HG02973 (cell line): Measurements from ENCODE around the gene THUMPD3.
A peak's percentile ranks its signal among the peaks of the same experiment; 100 is the strongest.

Experiments
- ATAC-seq: cut with Tn5 transposase; IDR thresholded peaks from one replicate; pipeline ENCODE4 v1.9.1; 2021; ENCODE audit warnings: moderate library complexity; ENCODE audit not compliant: unreplicated experiment

The THUMPD3 gene

DNA sequence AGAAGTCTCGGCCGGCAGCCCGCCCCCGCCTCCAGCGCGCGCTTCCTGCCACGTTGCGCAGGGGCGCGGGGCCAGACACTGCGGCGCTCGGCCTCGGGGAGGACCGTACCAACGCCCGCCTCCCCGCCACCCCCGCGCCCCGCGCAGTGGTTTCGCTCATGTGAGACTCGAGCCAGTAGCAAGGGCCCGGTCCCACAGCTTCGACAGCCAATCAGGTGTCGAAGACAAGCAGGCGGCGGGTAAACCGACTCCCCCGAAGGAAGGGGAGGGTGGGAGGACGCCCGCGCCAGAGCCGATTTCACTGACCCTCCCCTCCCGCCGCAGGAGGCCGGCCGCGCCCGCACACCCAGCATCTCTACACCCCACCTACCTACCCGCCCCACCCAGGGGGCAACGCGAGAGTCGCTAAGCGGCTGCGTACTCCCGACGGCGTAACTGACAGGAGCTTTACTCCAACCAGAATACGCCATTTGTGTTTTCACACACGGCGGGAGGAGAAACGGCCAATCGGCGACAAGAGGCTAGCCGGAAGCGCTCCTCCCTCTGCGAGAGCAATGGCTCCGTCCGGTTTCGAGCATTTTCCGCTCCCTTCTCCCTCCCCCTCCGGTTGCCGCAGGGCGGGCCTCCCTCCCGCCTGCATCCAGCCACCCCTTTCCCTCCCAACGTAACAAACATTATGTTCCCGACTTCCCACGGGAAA, 33.9 kb downstream of the THUMPD3 start:
- ATAC-seq, result peak; percentile 63

- peak; percentile 46 for ATAC-seq
Measured at GRCh38 chr3:9397332-9397905, 34.6 kb downstream of the THUMPD3 start, which contains the start of gene SETD5. TSS of gene SETD5 (plus strand) at chr3:9397615. CDS start at chr3:9428939, 31,324 bp downstream.

GRCh38 chr3:9397906-9398699, 35.2 kb downstream of the THUMPD3 start:
- ATAC-seq, result no peak

GRCh38 chr3:9398700-9399336, 36.0 kb downstream of the THUMPD3 start:
- ATAC-seq, result no peak

DNA sequence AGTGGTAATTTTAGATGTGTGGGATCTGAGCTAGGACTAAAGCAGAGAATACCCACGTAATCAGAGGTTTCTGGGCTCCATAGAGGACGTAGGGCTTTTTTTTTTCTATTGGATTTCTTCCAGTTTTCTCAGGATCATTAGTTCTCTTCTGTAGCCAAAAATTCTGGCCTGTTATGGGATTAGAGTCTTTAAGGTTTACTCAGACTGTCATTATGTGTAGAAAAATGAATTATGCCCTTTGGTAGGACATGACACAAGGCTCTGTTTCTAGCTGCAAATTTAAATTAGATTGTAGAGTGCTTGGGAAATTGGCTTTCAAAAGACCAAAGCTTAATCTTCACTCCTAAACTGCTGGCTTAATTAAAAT, 36.5 kb downstream of the THUMPD3 start:
- ATAC-seq, result no peak

DNA sequence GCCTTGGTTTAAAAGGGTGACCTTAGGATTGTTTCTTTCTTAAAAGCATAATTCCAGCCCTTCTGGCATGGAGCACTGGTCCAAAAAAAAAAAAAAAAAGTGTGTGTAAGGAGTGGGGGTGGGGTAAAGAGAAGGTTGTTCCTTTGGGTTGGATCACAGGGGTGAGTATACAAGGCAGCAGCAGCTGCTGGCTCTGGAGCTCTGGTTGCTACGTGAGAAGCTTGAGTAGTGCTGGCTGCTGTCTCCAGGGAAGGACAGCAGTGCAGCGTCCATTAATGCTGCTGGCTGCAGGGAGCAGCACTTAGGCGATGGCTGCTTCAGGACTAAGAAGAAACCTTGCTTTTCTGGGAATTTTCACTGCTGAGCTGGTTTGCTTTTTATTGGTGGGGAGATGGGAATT, 36.9 kb downstream of the THUMPD3 start:
- no peak for ATAC-seq

DNA sequence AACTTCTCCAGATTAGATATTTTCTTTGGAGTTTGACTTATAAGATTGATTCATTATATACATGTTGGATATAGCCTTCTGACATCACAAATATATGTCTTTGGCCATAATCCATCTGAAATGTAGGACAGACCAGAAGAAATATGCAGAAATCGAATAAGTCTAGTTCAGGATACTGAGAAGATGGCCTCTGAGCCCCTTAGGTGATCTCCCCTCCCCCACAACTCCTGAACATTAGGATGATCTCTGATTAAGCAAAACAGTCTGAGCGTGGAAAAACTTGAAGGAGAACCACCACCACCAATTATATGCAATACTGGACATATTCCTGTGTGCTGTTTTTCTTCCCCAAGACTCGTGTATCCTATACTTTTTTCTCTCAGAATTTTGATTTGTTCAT, 37.8 kb downstream of the THUMPD3 start:
- ATAC-seq, result no peak

DNA sequence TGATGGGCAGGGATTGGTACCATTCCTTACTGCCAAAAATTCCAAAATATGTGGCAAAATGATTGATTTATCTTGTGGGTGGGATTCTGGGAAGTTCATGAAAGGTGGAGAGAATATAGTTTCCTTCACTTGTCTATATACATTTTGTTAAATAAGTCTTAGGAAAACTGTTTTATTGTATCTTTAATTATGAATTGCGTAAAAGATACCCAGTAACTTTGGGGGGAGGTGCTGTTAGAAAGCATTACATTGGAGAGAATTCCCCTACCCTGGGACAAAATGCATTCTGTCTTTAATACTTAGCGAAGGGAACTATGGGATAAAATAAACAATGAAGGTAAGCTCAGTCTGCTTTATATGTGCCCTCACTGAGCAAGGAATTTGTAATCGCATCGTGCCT, 39.1 kb downstream of the THUMPD3 start:
- ATAC-seq, result no peak

DNA sequence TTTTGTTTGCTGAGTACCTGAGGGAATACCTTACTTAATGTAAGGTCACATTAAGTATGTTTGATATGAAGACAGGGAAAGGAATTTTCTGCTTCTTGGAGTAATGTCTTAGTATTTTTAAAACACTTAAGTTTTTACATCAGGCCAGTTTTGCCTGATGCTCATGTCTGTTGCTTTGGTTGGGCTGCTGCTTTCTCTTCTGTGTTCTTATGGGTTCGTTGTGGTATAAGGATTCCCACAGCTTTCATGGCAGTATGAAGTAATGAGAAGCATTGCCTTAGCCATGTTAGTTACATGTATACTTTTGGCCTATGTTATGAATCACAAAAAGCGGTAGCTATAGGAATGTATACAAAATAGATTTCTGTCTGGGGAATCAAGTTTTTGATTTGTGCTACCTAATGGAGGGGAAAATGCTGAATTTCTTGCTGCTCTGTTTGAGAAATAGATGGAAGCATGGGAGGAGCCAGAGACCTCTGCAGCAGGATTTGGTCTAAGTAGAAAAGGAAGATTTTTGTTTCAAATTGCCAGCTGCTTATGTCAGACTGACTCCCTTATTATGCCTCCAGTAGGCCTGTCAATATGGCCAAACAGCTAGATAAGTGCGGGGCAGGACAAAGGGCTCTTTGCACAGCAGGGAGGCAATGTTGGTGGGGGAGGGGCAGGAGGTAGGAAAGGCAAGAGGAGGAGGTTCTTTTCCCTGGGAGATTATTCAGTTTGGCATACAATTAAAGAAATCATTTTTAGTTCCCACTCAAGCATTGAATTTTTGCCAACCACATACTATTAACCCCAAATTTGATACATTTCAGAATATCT, 39.8 kb downstream of the THUMPD3 start:
- no peak for ATAC-seq

DNA sequence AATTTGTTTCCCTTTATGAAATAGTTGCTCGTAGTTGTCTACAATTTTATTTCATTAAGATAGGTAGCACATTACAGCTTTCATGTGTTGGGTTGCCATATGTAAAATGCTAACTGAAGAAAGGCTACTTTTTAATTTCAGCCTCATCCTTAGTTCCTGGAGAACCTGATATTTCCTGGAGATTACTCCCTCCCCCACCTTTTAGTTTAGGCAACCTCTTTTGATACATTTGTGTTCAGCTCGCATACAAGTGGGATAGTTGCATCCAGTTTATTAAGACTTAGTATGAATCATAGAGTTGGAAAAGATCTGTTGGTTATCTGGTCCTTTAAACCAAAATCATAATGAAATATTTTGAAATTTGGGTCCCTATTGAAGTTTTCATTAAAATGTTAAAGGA, 40.6 kb downstream of the THUMPD3 start:
- no peak for ATAC-seq

DNA sequence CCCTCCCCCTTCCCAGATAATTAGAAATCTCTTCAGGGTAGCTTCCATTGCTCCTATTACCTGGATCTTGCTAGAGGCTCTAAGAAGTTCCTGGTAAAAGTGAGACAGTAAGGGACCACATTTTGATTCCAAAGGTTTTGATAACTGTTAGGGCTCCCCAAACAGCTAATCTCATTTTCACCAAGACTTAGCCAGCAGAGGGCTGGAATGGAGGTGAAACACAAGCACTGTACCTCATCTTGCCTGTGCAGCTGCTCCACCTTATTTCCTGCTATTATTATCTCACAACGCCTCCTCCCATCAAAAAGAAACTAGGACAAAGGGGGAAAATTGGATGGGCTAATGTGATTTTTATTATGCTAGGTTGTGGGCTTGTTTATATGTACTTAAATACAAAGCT, 41.8 kb downstream of the THUMPD3 start:
- ATAC-seq, result no peak

DNA sequence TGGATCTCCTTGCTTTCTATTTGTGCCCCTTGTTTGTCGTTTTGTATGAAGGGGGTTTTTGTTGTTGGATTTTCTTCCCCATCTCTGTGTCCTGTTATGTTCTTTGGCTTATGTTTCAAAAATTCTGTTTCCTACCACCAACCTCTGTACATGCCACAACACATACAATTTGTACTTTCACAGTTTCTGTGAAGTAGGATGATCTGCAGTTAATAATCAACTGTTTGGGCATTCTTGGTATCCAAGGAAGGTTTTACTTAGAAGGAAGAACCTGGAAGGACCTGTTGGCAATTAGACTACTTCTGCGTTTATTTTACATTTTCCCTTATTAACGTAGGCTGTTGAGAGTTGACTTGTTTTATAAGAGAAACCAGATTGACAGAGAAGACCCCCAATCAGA, 42.9 kb downstream of the THUMPD3 start:
- ATAC-seq, result no peak

DNA sequence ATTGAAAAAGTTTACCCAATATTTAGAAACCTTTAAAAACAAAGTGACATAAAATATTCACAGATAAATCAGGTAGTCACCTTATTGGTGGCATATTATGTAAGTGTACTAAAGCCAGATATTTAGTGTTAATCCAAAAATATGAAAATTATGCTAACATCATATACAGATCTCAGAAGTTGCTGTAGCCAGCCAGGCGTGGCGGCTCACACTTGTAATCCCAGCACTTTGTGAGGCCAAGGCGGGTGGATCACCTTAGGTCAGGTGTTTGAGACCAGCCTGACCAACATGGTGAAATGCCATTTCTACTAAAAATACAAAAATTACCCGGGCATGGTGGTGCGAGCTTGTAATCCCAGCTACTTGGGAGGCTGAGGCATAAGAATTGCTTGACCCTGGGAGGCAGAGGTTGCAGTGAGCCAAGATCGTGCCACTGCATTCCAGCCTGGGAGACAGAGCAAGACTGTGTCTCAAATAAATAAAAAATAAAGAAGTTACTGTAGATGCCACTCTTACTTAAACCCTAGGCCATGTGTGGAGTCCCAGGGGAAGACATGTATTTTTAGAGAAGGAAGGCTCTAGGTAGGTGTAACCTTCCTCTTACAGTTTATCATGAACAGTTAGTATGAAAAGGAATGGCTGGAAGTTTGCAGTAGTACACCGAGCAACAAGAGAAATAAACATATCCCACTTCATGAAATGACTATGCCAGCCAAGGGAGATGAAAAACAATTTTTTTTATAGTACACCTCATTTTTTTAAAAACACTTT, 44.2 kb downstream of the THUMPD3 start:
- no peak for ATAC-seq

- ATAC-seq, result no peak
Measured at GRCh38 chr3:9408061-9408460, 45.2 kb downstream of the THUMPD3 start.

DNA sequence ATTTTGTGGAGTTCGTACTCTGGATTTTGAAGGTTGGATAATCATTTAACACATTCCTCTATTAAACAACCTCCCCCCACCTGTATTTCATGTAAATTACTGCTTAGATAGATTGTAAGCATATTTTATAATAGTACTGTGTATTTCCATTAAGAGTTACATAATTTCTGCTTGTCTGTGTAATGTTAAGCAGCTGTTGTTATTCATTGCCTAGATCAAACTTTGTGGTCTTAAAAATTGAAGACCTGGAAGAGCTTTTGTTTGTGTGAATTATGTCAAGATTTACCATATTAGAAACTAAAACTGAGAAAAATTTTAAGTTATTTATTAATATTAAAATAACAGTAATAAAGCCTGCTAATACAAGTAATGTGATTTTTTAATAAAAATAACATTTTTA, 45.7 kb downstream of the THUMPD3 start:
- ATAC-seq, result no peak

DNA sequence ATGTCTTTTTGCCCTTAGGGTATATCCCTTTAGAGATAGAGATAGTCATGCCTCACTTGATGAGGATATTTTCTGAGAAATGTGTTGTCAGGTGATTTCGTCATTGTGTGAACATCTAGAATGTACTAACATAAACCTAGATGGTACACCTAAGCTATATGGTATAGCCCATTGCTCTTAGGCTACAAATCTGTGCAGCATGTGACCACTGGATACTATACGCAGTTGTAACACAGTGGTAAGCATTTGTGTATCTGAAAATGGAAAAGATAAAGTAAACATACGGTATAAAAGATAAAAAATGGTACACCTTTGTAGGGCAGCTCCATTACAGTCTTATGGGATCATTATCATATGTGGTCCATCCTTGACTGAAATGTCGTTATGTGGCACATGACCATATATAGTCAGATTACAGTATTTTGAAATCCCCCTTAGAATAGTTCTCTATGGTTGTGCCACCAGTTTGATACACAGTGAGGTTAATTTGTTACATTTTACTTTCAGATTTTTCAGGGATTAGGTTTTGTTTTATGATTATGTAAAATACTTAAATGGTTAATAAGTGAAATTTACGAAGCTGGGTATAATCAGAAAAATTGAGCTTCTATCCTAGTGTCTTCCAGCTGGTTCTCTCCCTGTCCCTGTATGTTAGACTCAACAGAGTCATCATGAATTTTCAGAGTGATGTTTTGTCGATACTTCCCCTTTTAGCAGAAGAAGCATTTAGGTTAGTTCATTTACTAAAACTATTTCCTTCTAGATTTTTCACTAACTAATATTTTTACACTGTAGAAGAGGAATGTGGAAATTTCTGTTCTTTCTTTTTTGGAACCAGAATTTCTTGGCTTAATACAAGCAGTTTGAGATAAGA, 47.4 kb downstream of the THUMPD3 start:
- ATAC-seq, result no peak

DNA sequence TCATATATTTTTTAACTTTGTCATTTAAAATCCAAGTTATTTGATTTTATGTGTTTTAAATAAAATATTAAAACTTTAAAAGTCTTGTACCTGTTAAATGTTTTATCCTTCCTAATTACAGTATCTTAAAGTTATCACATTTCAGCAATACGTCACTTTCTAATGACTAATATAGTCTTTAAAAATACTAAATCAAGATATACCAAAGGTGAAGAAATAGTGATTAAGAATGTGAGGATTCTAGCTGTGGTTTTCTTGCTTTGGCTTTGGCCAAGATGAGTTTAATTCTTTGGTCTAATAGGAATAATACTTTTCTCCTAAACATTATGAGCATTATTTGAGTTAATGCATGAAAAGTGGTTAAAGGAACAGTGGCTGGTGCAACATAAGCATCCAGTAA, 48.4 kb downstream of the THUMPD3 start:
- no peak for ATAC-seq

DNA sequence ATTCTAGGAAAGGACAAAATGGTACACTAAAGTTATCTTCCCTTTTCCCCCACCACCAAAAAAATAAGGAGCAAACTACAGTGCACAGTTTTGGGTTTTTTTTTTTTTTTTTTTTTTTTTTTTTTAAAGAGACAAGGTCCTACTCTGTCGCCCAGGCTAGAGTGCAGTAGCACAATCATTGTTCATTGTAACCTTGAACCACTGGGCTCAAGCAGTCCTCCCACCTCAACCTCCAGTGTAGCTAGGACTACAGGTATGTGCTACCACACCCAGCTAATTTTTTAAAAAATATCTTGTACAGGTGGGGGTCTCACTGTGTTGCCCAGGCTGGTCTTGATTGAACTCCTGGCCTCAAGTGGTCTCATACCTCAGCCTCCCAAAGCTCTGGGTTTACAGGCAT, 49.4 kb downstream of the THUMPD3 start:
- no peak for ATAC-seq

GRCh38 chr3:9414826-9415225, 52.0 kb downstream of the THUMPD3 start:
- ATAC-seq, result no peak
